ENCODE results near the gene OR2T3.
"Not testable (repeated sequence)": the region's sequence is repeated elsewhere in the genome, so short reads cannot be mapped to it uniquely, and the experiment has no call there.

OR2T3 gene, protein sequence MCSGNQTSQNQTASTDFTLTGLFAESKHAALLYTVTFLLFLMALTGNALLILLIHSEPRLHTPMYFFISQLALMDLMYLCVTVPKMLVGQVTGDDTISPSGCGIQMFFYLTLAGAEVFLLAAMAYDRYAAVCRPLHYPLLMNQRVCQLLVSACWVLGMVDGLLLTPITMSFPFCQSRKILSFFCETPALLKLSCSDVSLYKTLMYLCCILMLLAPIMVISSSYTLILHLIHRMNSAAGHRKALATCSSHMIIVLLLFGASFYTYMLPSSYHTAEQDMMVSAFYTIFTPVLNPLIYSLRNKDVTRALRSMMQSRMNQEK

GRCh38 chr1:248473051-248473450, at the start of gene OR2T3:
OR2T3 (plus strand) TSS chr1:248473351; CDS start chr1:248473351, 0 bp downstream.
- not testable (repeated sequence) for DNase-seq (ENCODE audit: low read depth in 2 of 2, low spot score in 1 of 2)

DNA sequence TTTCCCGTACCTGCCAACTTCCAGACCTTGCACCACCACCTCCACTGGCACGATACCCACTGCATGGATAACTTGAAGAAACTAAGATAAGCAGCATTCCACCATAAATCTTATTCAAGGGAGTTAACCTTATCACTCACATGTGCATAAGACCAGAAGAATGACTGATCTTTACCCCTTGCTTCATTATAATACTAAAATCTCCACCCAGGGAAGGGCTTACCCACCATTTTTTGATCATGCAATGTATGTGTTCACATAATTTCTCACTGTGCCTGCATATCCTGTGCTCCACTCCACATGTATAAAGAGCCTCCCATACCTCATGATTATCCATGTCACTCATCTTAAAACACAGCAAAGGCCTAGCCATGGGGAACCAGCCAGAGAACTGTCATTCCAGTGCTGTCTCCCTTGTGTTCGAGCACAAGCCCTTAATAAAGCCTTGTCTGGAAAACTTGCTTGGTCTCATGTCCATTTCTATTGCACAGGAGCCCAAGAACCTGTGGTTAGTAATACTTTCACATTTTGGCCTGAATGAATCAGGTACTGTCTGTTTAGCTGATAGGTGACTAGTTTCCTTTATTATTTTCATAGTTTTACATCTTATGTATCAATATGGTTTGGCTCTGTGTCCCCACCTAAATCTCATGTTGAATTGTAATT, 45.5 kb upstream of the OR2T3 start:
- DNase-seq (ENCODE audit: low read depth in 2 of 2, low spot score in 1 of 2): not testable (repeated sequence)

DNA sequence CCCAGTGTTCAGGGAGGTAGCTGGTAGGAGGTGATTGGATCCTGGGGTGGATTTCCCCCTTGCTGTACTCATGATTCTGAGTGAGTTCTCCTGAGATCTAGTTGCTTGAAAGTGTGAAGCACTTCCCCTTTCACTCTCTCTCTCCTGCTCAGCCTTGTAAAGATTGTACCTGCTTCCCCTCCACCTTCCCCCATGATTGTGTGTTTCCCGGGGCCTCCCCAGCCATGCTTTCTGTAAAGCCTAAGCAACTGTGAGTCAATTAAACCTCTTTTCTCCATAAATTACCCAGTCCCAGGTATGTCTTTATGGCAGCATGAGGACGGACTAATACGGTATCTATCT, 45.0 kb upstream of the OR2T3 start:
- not testable (repeated sequence) for DNase-seq (ENCODE audit: low read depth in 2 of 2, low spot score in 1 of 2)

- DNase-seq (ENCODE audit: low read depth in 2 of 2, low spot score in 1 of 2): not testable (repeated sequence)
Measured at GRCh38 chr1:248431683-248432082, 41.5 kb upstream of the OR2T3 start.

GRCh38 chr1:248432201-248432600, 41.0 kb upstream of the OR2T3 start:
- not testable (repeated sequence) for DNase-seq (ENCODE audit: low read depth in 2 of 2, low spot score in 1 of 2)

- not testable (repeated sequence) for DNase-seq (ENCODE audit: low read depth in 2 of 2, low spot score in 1 of 2)
Measured at GRCh38 chr1:248433811-248434415, 39.2 kb upstream of the OR2T3 start.

DNA sequence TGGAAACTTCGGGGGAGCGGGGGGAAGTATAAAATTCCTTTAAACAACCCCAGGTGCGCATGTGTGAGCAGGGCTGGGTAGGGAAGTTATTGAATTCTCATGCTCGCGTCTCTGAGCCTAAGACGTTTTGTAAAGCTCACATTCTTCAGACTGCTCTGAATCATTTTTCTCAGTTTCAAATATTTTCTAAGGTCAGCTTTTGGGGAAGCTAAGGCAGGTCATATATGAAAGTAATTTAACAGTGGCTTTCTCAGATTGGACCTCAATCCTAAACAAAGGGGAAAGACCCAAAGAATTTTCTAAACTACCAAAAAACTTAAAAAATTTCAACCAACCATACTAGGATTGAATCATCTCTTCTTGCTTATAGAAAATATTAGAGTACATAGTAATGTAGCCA, 38.2 kb upstream of the OR2T3 start:
- not testable (repeated sequence) for DNase-seq (ENCODE audit: low read depth in 2 of 2, low spot score in 1 of 2)

GRCh38 chr1:248436303-248436702, 36.8 kb upstream of the OR2T3 start:
- DNase-seq (ENCODE audit: low read depth in 2 of 2, low spot score in 1 of 2): not testable (repeated sequence)

DNA sequence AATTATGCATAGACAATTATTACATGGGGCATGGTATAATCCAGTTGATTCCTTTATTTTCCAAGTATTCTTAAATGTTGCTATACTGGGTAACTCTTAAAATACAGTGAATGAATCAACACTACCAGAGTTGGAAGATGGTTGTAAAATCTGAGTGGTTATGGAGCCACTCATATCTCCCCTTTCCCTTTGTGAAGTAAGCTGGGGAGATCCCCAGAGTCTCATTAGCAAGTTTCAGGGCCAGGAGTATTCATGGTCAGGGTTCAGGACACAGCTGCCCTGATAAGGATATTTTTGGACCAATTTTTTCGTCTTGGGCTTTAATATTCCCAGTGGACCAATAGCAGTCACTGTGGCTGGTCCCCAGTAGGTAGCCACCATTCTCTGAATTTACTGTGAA, 34.5 kb upstream of the OR2T3 start:
- DNase-seq (ENCODE audit: low read depth in 2 of 2, low spot score in 1 of 2): not testable (repeated sequence)

- not testable (repeated sequence) for DNase-seq (ENCODE audit: low read depth in 2 of 2, low spot score in 1 of 2)
Measured at GRCh38 chr1:248439283-248439682, 33.9 kb upstream of the OR2T3 start.

- not testable (repeated sequence) for DNase-seq (ENCODE audit: low read depth in 2 of 2, low spot score in 1 of 2)
Measured at GRCh38 chr1:248442500-248443277, 30.5 kb upstream of the OR2T3 start.

- DNase-seq (ENCODE audit: low read depth in 2 of 2, low spot score in 1 of 2): not testable (repeated sequence)
Measured at GRCh38 chr1:248444603-248445002, 28.5 kb upstream of the OR2T3 start.

GRCh38 chr1:248445399-248445798, 27.8 kb upstream of the OR2T3 start, which contains the start of gene OR2T2:
OR2T2 (plus strand) TSS chr1:248445637; CDS start chr1:248452798, 7,161 bp downstream.
- DNase-seq (ENCODE audit: low read depth in 2 of 2, low spot score in 1 of 2): not testable (repeated sequence)

DNA sequence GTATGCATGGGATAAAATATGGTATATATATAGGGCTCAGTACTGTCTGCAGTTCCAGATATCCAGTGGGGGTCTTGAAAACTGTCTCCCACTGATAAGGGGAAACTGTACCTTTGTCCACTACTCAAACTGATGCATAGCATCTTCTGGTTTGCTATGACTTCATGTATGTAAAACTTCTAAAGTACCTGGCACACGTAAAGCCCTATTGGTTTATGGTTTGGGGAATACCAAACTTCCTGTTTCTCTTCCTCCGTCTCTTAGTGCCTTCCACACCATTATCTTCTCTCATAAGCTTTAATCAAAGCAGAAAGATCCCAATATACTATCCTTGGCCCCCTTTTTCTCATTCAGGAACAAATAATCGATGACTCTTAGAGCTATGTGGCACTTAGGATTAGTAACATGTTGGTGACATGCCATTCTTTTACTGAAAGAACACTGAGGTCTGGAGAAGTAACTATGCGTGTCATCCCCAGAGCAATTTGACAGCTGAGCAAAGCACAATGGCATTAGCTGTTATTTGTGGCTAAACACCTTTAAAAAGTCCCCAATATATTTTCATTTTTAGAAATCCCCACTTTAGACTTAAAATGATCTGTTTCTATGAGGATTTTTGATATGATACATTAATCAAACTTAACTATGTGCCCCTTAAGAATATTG, 24.6 kb upstream of the OR2T3 start:
- DNase-seq (ENCODE audit: low read depth in 2 of 2, low spot score in 1 of 2): not testable (repeated sequence)

- not testable (repeated sequence) for DNase-seq (ENCODE audit: low read depth in 2 of 2, low spot score in 1 of 2)
Measured at GRCh38 chr1:248449821-248450465, 23.2 kb upstream of the OR2T3 start.

- not testable (repeated sequence) for DNase-seq (ENCODE audit: low read depth in 2 of 2, low spot score in 1 of 2)
Measured at GRCh38 chr1:248450466-248451145, 22.5 kb upstream of the OR2T3 start.

- not testable (repeated sequence) for DNase-seq (ENCODE audit: low read depth in 2 of 2, low spot score in 1 of 2)
Measured at GRCh38 chr1:248453619-248454018, 19.5 kb upstream of the OR2T3 start.

DNA sequence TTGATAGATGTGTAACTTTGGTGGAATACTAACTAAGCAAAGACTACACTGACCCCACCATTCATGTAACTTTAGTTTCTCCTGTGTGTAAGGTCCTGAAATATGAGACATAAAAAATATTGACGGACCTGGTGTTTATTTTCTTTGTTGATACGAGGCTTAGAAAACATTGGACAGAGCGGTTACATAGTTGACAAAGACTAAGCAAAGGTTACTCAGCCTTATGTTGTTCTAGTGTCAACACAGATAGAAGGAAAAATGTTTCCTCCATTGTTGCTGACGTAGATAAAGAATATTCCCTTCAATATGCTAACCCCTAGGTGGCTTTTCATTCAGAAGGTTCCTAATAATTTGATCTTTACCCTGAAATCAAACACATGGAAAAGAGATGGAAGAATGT, 18.1 kb upstream of the OR2T3 start:
- not testable (repeated sequence) for DNase-seq (ENCODE audit: low read depth in 2 of 2, low spot score in 1 of 2)

- not testable (repeated sequence) for DNase-seq (ENCODE audit: low read depth in 2 of 2, low spot score in 1 of 2)
Measured at GRCh38 chr1:248456635-248457034, 16.5 kb upstream of the OR2T3 start.

- DNase-seq (ENCODE audit: low read depth in 2 of 2, low spot score in 1 of 2): not testable (repeated sequence)
Measured at GRCh38 chr1:248459117-248459516, 14.0 kb upstream of the OR2T3 start.

Measured in stimulated activated CD8-positive, alpha-beta memory T cell treated with anti-CD3 and anti-CD28 coated beads, Interleukin-4, amount 100 ng/mL, for 1 hour (primary cell).